ENCODE measurements around the gene AVPR2. TPM values are rescaled to one million over a fixed set of nuclear protein-coding genes. Genes with fewer than 3 reads are reported as not detected.

The AVPR2 gene
- total RNA-seq, 1 experiment from 2014 or later, result not detected

DNA sequence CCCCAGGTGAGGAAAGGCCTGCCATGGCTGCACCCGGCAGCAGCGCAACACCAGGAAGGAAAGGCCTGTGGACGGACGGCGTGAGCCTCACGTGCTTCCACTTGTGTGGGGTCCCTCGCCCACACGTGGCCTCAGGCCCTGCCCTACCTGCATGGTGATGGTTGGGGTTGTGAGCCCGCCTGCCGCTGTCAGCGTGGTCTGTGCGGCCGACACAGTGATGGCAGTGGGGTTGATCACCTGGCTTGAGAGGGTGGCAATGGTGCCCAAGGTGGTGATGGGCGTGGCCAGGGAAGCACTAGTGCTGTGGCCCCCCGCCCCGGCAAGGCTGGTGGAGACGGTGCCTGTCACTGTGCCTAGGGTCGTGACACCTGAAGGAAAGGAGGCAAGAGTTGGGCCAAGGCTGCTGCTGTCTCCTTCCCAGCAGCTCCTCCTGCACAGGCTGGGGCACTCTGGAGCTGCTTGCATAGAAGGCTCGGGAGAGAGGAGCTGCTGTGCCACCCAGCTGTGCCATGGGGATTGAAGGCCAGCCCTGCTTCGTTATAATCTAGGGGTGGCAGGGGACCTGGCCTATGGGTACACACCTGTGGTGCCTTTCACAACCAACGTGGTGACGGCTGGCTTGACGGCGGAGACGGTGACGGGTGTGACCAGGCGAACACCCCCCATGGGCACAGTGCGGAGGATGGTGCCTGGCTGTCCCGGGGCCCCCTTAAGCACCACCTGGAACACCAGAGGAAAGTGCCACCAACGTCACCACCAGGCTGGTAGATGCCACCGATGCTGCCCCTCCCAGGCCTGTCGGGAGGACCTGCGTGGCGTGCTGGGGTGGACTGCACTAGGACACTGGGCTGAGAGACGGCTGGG is 51.8 kb downstream of the AVPR2 start:
- Histone ChIP-seq H3F3A (ENCODE audit: low read length, unreplicated experiment) (no peaks in the 10 kb centered on the region), H3K79me2 (ENCODE audit: low read length) (no peaks in the 10 kb centered on the region), H3K4me1 (ENCODE audit: insufficient read depth, low read length) (no peaks in the 10 kb centered on the region), H3K27me3 (ENCODE audit: low read length) (no peaks in the 10 kb centered on the region), H4K20me1 (ENCODE audit: low read length) (no peaks in the 10 kb centered on the region), H3K9me3 (ENCODE audit: low read length) (no peaks in the 10 kb centered on the region), H3K9ac (ENCODE audit: low read length) (no peak overlapping the region), H2AFZ (ENCODE audit: low read length) (no peak overlapping the region), H3K9me2 (replicated peaks; ENCODE audit: low read length) (no peaks in the 10 kb centered on the region), H3K4me2 (ENCODE audit: low read length) (no peak overlapping the region), H3K36me3 (ENCODE audit: low read depth, low read length) (peaks cover 42% of the 10 kb centered on the region), H3K27ac (ENCODE audit: low read length) (no peak overlapping the region), H3K4me3 (ENCODE audit: low read length) (no peak overlapping the region)
- ChIA-PET CTCF (no interaction called here), POLR2A (ENCODE audit: unreplicated experiment) (no interaction called here)
- BruUV-seq (replicated peaks), result no TSS peak
- ATAC-seq (no peak), DNase-seq (no peak)
- no peak for TF ChIP-seq EZH2phosphoT487 (IDR thresholded peaks at IDR 0.05; ENCODE audit: borderline replicate concordance, low read length)
- TF ChIP-seq EZH2 (IDR thresholded peaks at IDR 0.05; ENCODE audit: low read length, unreplicated experiment), result no peak
- TF ChIP-seq, protein P1, sequence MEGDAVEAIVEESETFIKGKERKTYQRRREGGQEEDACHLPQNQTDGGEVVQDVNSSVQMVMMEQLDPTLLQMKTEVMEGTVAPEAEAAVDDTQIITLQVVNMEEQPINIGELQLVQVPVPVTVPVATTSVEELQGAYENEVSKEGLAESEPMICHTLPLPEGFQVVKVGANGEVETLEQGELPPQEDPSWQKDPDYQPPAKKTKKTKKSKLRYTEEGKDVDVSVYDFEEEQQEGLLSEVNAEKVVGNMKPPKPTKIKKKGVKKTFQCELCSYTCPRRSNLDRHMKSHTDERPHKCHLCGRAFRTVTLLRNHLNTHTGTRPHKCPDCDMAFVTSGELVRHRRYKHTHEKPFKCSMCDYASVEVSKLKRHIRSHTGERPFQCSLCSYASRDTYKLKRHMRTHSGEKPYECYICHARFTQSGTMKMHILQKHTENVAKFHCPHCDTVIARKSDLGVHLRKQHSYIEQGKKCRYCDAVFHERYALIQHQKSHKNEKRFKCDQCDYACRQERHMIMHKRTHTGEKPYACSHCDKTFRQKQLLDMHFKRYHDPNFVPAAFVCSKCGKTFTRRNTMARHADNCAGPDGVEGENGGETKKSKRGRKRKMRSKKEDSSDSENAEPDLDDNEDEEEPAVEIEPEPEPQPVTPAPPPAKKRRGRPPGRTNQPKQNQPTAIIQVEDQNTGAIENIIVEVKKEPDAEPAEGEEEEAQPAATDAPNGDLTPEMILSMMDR (conservative IDR thresholded peaks at IDR 0.05; ENCODE audit: low read depth, low read length), result no peak
- intact Hi-C loops (cut with micrococcal nuclease), result no loop called here

Other genes starting within 250 kb of the AVPR2 start
- gene PNCK, start 230.9 kb upstream of the AVPR2 start, total RNA-seq (2014; rRNA removed), result 1.0 and 3.3 TPM in 2 replicates
- 45.3 and 52.5 TPM in 2 replicates for gene SLC6A8, start 216.7 kb upstream of the AVPR2 start, total RNA-seq (2014; rRNA removed)
- gene BCAP31, start 180.3 kb upstream of the AVPR2 start, total RNA-seq (2014; rRNA removed), result 289 and 301 TPM in 2 replicates
- 44.4 and 48.6 TPM in 2 replicates for gene ABCD1, start 179.8 kb upstream of the AVPR2 start, total RNA-seq (2014; rRNA removed)
- gene PLXNB3, start 140.4 kb upstream of the AVPR2 start, total RNA-seq (2014; rRNA removed), result 27.3 and 43.5 TPM in 2 replicates
- gene SRPK3, start 123.6 kb upstream of the AVPR2 start, total RNA-seq (2014; rRNA removed), result 0.40 and 1.5 TPM in 2 replicates
- gene IDH3G, start 110.3 kb upstream of the AVPR2 start, total RNA-seq (2014; rRNA removed), result 88.6 and 104 TPM in 2 replicates
- gene SSR4, start 110.0 kb upstream of the AVPR2 start, total RNA-seq (2014; rRNA removed), result 232 and 298 TPM in 2 replicates
- gene PDZD4, start 74.1 kb upstream of the AVPR2 start, total RNA-seq (2014; rRNA removed), result 0.26 and 0.63 TPM in 2 replicates
- gene L1CAM, start 18.5 kb upstream of the AVPR2 start, total RNA-seq (2014; rRNA removed), result 5.2 and 11.2 TPM in 2 replicates
- 4.0 and 4.6 TPM in 2 replicates for gene ARHGAP4, start 21.6 kb downstream of the AVPR2 start, total RNA-seq (2014; rRNA removed)
- gene NAA10, start 30.4 kb downstream of the AVPR2 start, total RNA-seq (2014; rRNA removed), result 169 and 172 TPM in 2 replicates
- 3.7 TPM in 1 of 2 replicates, not detected in the other for gene RENBP, start 40.0 kb downstream of the AVPR2 start, total RNA-seq (2014; rRNA removed)
- 66.9 and 94.0 TPM in 2 replicates for gene HCFC1, start 67.1 kb downstream of the AVPR2 start, total RNA-seq (2014; rRNA removed)
- gene TMEM187, start 68.1 kb downstream of the AVPR2 start, total RNA-seq (2014; rRNA removed), result 10.6 and 12.4 TPM in 2 replicates
- gene IRAK1, start 115.2 kb downstream of the AVPR2 start, total RNA-seq (2014; rRNA removed), result 366 and 427 TPM in 2 replicates
- gene MECP2, start 193.0 kb downstream of the AVPR2 start, total RNA-seq (2014; rRNA removed), result 40.8 and 47.3 TPM in 2 replicates
- not detected in 2 replicates for gene OPN1LW, start 239.6 kb downstream of the AVPR2 start, total RNA-seq (2014; rRNA removed)